Measurements from ENCODE around the gene SAMD5. TPM values are rescaled to one million over a fixed set of nuclear protein-coding genes. Genes with fewer than 3 reads are reported as not detected.

Gene SAMD5
- total RNA-seq, 2 donors from 2014 or later = 1.1 to 1.4 TPM

GRCh38 chr6:147528511-147529145, 20.1 kb downstream of the SAMD5 start:
- DNase-seq (ENCODE audit: low spot score) = no peak
- Histone ChIP-seq H3K4me3 (no peak overlapping the region), H3K27me3 (no peaks in the 10 kb centered on the region), H3K27ac (no peak overlapping the region), H3K36me3 (no peaks in the 10 kb centered on the region), H3K4me1 (no peaks in the 10 kb centered on the region), H3K9me3 (no peaks in the 10 kb centered on the region)
- TF ChIP-seq CTCF (IDR thresholded peaks at IDR 0.05) = no peak

GRCh38 chr6:147530132-147531060, 21.9 kb downstream of the SAMD5 start:
- Histone ChIP-seq H3K27me3 (no peaks in the 10 kb centered on the region), H3K36me3 (no peaks in the 10 kb centered on the region), H3K27ac (no peak overlapping the region), H3K4me3 (no peak overlapping the region), H3K9me3 (no peaks in the 10 kb centered on the region), H3K4me1 (no peaks in the 10 kb centered on the region)
- no peak for DNase-seq (ENCODE audit: low spot score)
- no peak for TF ChIP-seq CTCF (IDR thresholded peaks at IDR 0.05)

- Histone ChIP-seq H3K27me3 (no peaks in the 10 kb centered on the region), H3K4me1 (no peaks in the 10 kb centered on the region), H3K9me3 (no peaks in the 10 kb centered on the region), H3K4me3 (no peak overlapping the region), H3K27ac (no peak overlapping the region), H3K36me3 (no peaks in the 10 kb centered on the region)
- no peak for TF ChIP-seq CTCF (IDR thresholded peaks at IDR 0.05)
- no peak for DNase-seq (ENCODE audit: low spot score)
Measured at GRCh38 chr6:147531321-147531720, 22.8 kb downstream of the SAMD5 start.

- no peaks in the 10 kb centered on the region for H3K4me1 ChIP-seq
- TF ChIP-seq CTCF (IDR thresholded peaks at IDR 0.05) = no peak
- H3K4me3 ChIP-seq = no peak overlapping the region
- H3K27me3 ChIP-seq = no peaks in the 10 kb centered on the region
- H3K36me3 ChIP-seq = no peaks in the 10 kb centered on the region
- no peak overlapping the region for H3K27ac ChIP-seq
- H3K9me3 ChIP-seq = no peaks in the 10 kb centered on the region
- DNase-seq (ENCODE audit: low spot score) = no peak
Measured at GRCh38 chr6:147534116-147534860, 25.8 kb downstream of the SAMD5 start.

GRCh38 chr6:147538821-147539220, 30.3 kb downstream of the SAMD5 start:
- no peak overlapping the region for H3K27ac ChIP-seq
- TF ChIP-seq CTCF (IDR thresholded peaks at IDR 0.05) = no peak
- H3K36me3 ChIP-seq = no peaks in the 10 kb centered on the region
- no peaks in the 10 kb centered on the region for H3K4me1 ChIP-seq
- H3K9me3 ChIP-seq = peaks cover 0 to 6% of the 10 kb centered on the region in 2 donors
- H3K4me3 ChIP-seq = no peak overlapping the region
- no peaks in the 10 kb centered on the region for H3K27me3 ChIP-seq
- no peak for DNase-seq (ENCODE audit: low spot score)
